ENCODE data around the gene NEURL1B. TPM values are rescaled to one million over a fixed set of nuclear protein-coding genes. Genes with fewer than 3 reads are reported as not detected.

The NEURL1B gene
- total and polyA plus RNA-seq, 10 of the 15 experiments (the other 5 are each of a cell fraction or from before 2014, with no cell fraction given): 0.04 to 0.28 (median 0.05) TPM; not detected in 4

GRCh38 chr5:172717481-172718195, 76.6 kb downstream of the NEURL1B start:
- ATAC-seq (no peak), FAIRE-seq (no peak), DNase-seq (ENCODE audit: low read depth, low spot score) (no peak)
- H3K27me3 ChIP-seq (replicated peaks in 1 of 2; ENCODE audit: control insufficient read depth in 2 of 2, insufficient read depth in 2 of 2, low read length in 1 of 2): no peaks in the 10 kb centered on the region; a peak in 1 of 4 replicates
- RAD21 ChIA-PET (ENCODE audit: unreplicated experiment): interaction anchor here (1.2 to 1.7 kb wide), 3 partner anchors 54 to 214 kb away, joined by 3 to 12 read pairs (median 8); partner anchors contain the start of gene DUSP1
- 40% methylated on average over 16 of the region's 16 CpGs for WGBS (ENCODE audit: insufficient coverage, insufficient replicate concordance, low lambda C conversion rate, missing lambda C conversion rate)
- H2AFZ ChIP-seq (ENCODE audit: control insufficient read depth, low read depth, low read length): no peak overlapping the region
- SMC1A ChIA-PET (ENCODE audit: uncharacterized antibody, unreplicated experiment): interaction anchor here (1.0 to 2.0 kb wide), 4 partner anchors 55 to 216 kb away, joined by 3 to 10 read pairs (median 4); no protein-coding TSS in a partner anchor
- in situ Hi-C loops (cut with MboI): loop anchor here (5.0 kb wide), 1 partner anchor 210 kb away; no protein-coding TSS in a partner anchor
- H3K36me3 ChIP-seq (ENCODE audit: control insufficient read depth in 2 of 2, insufficient read depth in 2 of 2, low read length in 1 of 2): no peaks in the 10 kb centered on the region
- intact Hi-C loops (cut with micrococcal nuclease; ENCODE audit: unreplicated experiment): loop anchor here (10.0 kb wide), 2 partner anchors 117 to 487 kb away; partner anchors contain the start of gene ERGIC1
- no peaks in the 10 kb centered on the region for H3K79me2 ChIP-seq (ENCODE audit: control insufficient read depth, insufficient read depth, low read length)
- H3K4me1 ChIP-seq (ENCODE audit: control insufficient read depth, insufficient read depth, low read length): no peaks in the 10 kb centered on the region
- POLR2A ChIA-PET: no interaction called here
- CTCF ChIA-PET: interaction anchor here (0.9 to 2.0 kb wide), 14 partner anchors 44 to 259 kb away, joined by 3 to 30 read pairs (median 4); no protein-coding TSS in a partner anchor
- H3K9me3 ChIP-seq (replicated peaks; ENCODE audit: control insufficient read depth, insufficient read depth, low read length): no peaks in the 10 kb centered on the region; the same call in 2 of the 3 replicates
- H3K9ac ChIP-seq (ENCODE audit: control insufficient read depth, insufficient read depth, low read length): no peak overlapping the region
- H4K20me1 ChIP-seq (ENCODE audit: control insufficient read depth, insufficient read depth): no peaks in the 10 kb centered on the region
- H3K4me2 ChIP-seq (ENCODE audit: control insufficient read depth, insufficient read depth): no peak overlapping the region
- no peak overlapping the region for H3K27ac ChIP-seq (ENCODE audit: control insufficient read depth, insufficient read depth)
- H3K4me3 ChIP-seq: no peak overlapping the region
- TF ChIP-seq ZNF592 (IDR thresholded peaks at IDR 0.05): no peak
- no peak for TF ChIP-seq SPI1 (IDR thresholded peaks at IDR 0.05; ENCODE audit: borderline replicate concordance, insufficient read depth, low read depth, low read length)
- no peak for TF ChIP-seq MYB (IDR thresholded peaks at IDR 0.05; ENCODE audit: borderline replicate concordance, low read depth, low read length)
- TF ChIP-seq EP300 (IDR thresholded peaks at IDR 0.05; ENCODE audit: borderline replicate concordance in 1 of 2, control insufficient read depth in 1 of 2, low read depth in 2 of 2, low read length in 2 of 2): no peak
- TF ChIP-seq ASH2L (IDR thresholded peaks at IDR 0.05; ENCODE audit: borderline replicate concordance, low read depth): no peak
- TF ChIP-seq ETV6 (conservative IDR thresholded peaks at IDR 0.05 in 1 of 2, IDR thresholded peaks at IDR 0.05 in 1 of 2; ENCODE audit: borderline replicate concordance in 1 of 2, low read depth in 1 of 2): no peak
- TF ChIP-seq GATAD2B (conservative IDR thresholded peaks at IDR 0.05; ENCODE audit: low read depth): no peak
- no peak for TF ChIP-seq HCFC1 (IDR thresholded peaks at IDR 0.05; ENCODE audit: low read length)
- no TSS peak for BruUV-seq (replicated peaks)
